ENCODE results near the gene RSPH1.

The RSPH1 gene

DNA sequence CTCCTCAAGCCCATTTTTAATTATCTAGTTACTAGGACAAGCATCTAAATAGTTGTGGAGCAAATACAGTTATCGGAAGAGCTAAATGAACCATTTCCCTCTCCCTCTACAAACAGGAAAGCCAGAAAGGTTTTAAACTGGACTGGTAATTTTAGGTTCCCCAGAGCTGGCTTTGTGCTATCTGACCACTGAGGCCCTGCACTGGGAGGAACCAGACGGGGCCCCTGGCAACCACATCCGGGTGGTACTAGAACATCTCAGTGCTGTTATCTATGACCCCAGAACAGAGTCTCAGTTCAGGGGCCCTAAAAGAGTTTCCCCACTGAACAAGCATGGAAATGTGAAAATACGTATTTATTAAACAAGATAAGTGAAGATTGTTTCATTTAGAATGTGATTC is 7.7 kb upstream of the RSPH1 start:
- H3K4me3 ChIP-seq, result no peak overlapping the region
- DNase-seq (ENCODE audit: low spot score), result no peak
- H3K27ac ChIP-seq, result no peak overlapping the region
- no peak for TF ChIP-seq CTCF (IDR thresholded peaks at IDR 0.05)

- TF ChIP-seq CTCF (IDR thresholded peaks at IDR 0.05), result no peak
- no peak overlapping the region for H3K27ac ChIP-seq
- DNase-seq (ENCODE audit: low spot score), result no peak
- no peak overlapping the region for H3K4me3 ChIP-seq
Measured at GRCh38 chr21:42500736-42501135, 4.7 kb upstream of the RSPH1 start.

- Histone ChIP-seq H3K27ac (no peak overlapping the region), H3K4me3 (no peak overlapping the region)
- no peak for DNase-seq (ENCODE audit: low spot score)
- no peak for TF ChIP-seq CTCF (IDR thresholded peaks at IDR 0.05)
Measured at GRCh38 chr21:42500225-42500624, 4.2 kb upstream of the RSPH1 start.

- no peak overlapping the region for H3K27ac ChIP-seq
- no peak overlapping the region for H3K4me3 ChIP-seq
- TF ChIP-seq CTCF (IDR thresholded peaks at IDR 0.05), result no peak
- DNase-seq (ENCODE audit: low spot score), result no peak
Measured at GRCh38 chr21:42499444-42500112, 3.6 kb upstream of the RSPH1 start.

GRCh38 chr21:42498012-42498411 is 2.0 kb upstream of the RSPH1 start:
- no peak overlapping the region for H3K4me3 ChIP-seq
- DNase-seq (ENCODE audit: low spot score), result no peak
- no peak for TF ChIP-seq CTCF (IDR thresholded peaks at IDR 0.05)
- no peak overlapping the region for H3K27ac ChIP-seq

DNA sequence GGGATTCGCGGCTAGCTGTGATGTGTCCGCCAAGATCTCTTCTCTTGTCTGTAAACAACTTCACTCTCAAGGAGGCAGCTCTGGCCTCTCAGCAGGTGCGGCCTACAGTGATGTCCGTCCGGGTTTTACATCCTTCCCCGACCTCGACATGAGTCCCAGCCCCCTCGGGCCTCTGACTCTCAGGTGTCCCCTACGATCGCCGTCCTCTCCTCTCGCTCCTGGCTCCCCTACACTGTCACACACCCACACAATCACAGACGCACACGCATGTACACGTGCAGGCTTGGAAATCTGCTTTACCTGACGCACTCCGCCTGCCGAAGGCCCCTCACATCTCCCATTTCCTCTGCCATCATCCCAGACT is 797 bp upstream of the RSPH1 start:
- no peak for TF ChIP-seq CTCF (IDR thresholded peaks at IDR 0.05)
- DNase-seq (ENCODE audit: low spot score), result no peak
- peak overlapping the region; percentile 89 for H3K4me3 ChIP-seq
- peak overlapping the region; percentile 50 to 85 for H3K27ac ChIP-seq

DNA sequence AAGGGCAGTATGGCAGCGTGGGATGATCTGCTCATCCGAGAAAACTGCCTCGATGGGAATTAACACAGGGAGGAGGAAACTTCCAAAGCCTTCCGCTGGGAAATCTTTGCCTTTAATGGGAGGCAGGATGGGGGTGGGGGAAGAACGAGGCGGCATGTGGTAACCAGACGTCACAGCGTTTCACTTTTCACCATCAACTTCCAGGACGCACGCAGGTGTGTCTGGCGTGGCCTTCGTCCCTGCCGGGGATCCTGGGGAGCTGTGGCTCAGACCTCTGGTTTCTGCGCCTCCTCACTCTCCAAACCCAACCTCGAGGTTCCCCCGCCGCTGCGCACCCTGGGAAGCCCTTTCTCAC is 282 bp downstream of the RSPH1 start:
- H3K27ac ChIP-seq, result peak overlapping the region in 1 of 2 donors; percentile 10
- no peak for TF ChIP-seq CTCF (IDR thresholded peaks at IDR 0.05)
- H3K4me3 ChIP-seq, result peak overlapping the region; percentile 89

More for the DNA sequence above, 282 bp downstream of the RSPH1 start:
- DNase-seq (ENCODE audit: low spot score), result no peak
